NB4 (cell line): ENCODE results near the gene HOXA5.

Experiments
- CTCF ChIP-seq: IDR thresholded peaks from one replicate; pipeline ENCODE4 v1.5.1; 2012; ENCODE audit warnings: low read depth, low read length
- MAX ChIP-seq: IDR thresholded peaks from 2 replicates; pipeline ENCODE4 v1.6.1; 2011; ENCODE audit warnings: low read depth, low read length

GRCh38 chr7:27123477-27124053 lies 19.9 kb downstream of the HOXA5 start:
- TF ChIP-seq MAX (no peak), CTCF (no peak)
